ENCODE data around the gene NAPG. TPM values are rescaled to one million over a fixed set of nuclear protein-coding genes. Genes with fewer than 3 reads are reported as not detected.

The NAPG gene
- total RNA-seq, 1 experiment from 2014 or later, result 28.0 TPM

- no TSS peak for BruUV-seq (replicated peaks)
- RAD21 ChIA-PET (ENCODE audit: low non-redundant PET in 1 of 2, low total read pairs in 2 of 2, uncharacterized antibody in 2 of 2, unreplicated experiment in 2 of 2), result no interaction called here
- no peak overlapping the region for H2AFZ ChIP-seq (ENCODE audit: low read depth, low read length, poor library complexity, severe bottlenecking)
- intact Hi-C loops (cut with micrococcal nuclease), result no loop called here
- H3K9me2 ChIP-seq (ENCODE audit: insufficient read depth), result no peaks in the 10 kb centered on the region
- no peak overlapping the region for H3K4me2 ChIP-seq (ENCODE audit: low read length)
- H3K79me2 ChIP-seq (ENCODE audit: insufficient read depth, low read length), result no peaks in the 10 kb centered on the region
- no peaks in the 10 kb centered on the region for H3K27me3 ChIP-seq (ENCODE audit: insufficient read depth, low read length)
- H3K4me3 ChIP-seq (replicated peaks in 1 of 2; ENCODE audit: low read depth in 1 of 2, low read length in 2 of 2), result no peak overlapping the region
- ATAC-seq, result no peak
- no peak overlapping the region for H3K9ac ChIP-seq (ENCODE audit: low read length)
- no peak for DNase-seq (ENCODE audit: low read depth, low spot score)
- H4K20me1 ChIP-seq (ENCODE audit: insufficient read depth), result no peaks in the 10 kb centered on the region
- peaks cover 1 to 3% of the 10 kb centered on the region in 2 experiments; a peak in 1 of 4 replicates for H3K36me3 ChIP-seq (ENCODE audit: control insufficient read depth in 1 of 2, insufficient read depth in 2 of 2, low read length in 2 of 2)
- no peaks in the 10 kb centered on the region for H3K9me3 ChIP-seq (ENCODE audit: control insufficient read depth in 1 of 2, insufficient read depth in 1 of 2, low read depth in 1 of 2, low read length in 2 of 2)
- POLR2A ChIA-PET, result no interaction called here
- TF ChIP-seq CEBPB (IDR thresholded peaks at IDR 0.05; ENCODE audit: low read depth) (no peak), ATF3 (IDR thresholded peaks at IDR 0.05) (no peak), SP1 (IDR thresholded peaks at IDR 0.05; ENCODE audit: low read depth) (no peak), RAD21 (IDR thresholded peaks at IDR 0.05; ENCODE audit: low read depth) (no peak), ZFX (IDR thresholded peaks at IDR 0.05) (no peak)
- no peak overlapping the region for H3K27ac ChIP-seq (ENCODE audit: low read depth, low read length)
- CTCF ChIA-PET, result interaction anchor here (3.5 kb wide), 1 partner anchor 595 kb away, joined by 34 read pairs; no protein-coding TSS in a partner anchor
- no peaks in the 10 kb centered on the region for H3K4me1 ChIP-seq (ENCODE audit: control insufficient read depth in 1 of 2, insufficient read depth in 2 of 2, low read length in 2 of 2)
These were observed 33.1 kb downstream of the NAPG start for GRCh38 chr18:10558967-10559298.

- H3K4me3 ChIP-seq (replicated peaks in 1 of 2; ENCODE audit: low read depth in 1 of 2, low read length in 2 of 2), result no peak overlapping the region
- H3K4me2 ChIP-seq (ENCODE audit: low read length), result no peak overlapping the region
- no peaks in the 10 kb centered on the region for H3K4me1 ChIP-seq (ENCODE audit: control insufficient read depth in 1 of 2, insufficient read depth in 2 of 2, low read length in 2 of 2)
- intact Hi-C loops (cut with micrococcal nuclease), result loop anchor here (1.0 to 5.0 kb wide), 5 partner anchors 152 to 992 kb away; no protein-coding TSS in a partner anchor
- no peaks in the 10 kb centered on the region for H3K79me2 ChIP-seq (ENCODE audit: insufficient read depth, low read length)
- ChIA-PET RAD21 (ENCODE audit: low non-redundant PET in 1 of 2, low total read pairs in 2 of 2, uncharacterized antibody in 2 of 2, unreplicated experiment in 2 of 2) (interaction anchor here in 1 of 2 experiments (0.7 kb wide), 1 partner anchor 138 kb away, joined by 4 read pairs; no protein-coding TSS in a partner anchor), CTCF (interaction anchor here (0.7 to 3.5 kb wide), 12 partner anchors 11 to 993 kb away, joined by 3 to 34 read pairs (median 4); no protein-coding TSS in a partner anchor), POLR2A (no interaction called here)
- no peak overlapping the region for H3K27ac ChIP-seq (ENCODE audit: low read depth, low read length)
- no peaks in the 10 kb centered on the region for H3K9me3 ChIP-seq (ENCODE audit: control insufficient read depth in 1 of 2, insufficient read depth in 1 of 2, low read depth in 1 of 2, low read length in 2 of 2)
- no peak overlapping the region for H2AFZ ChIP-seq (ENCODE audit: low read depth, low read length, poor library complexity, severe bottlenecking)
- BruUV-seq (replicated peaks), result no TSS peak
- DNase-seq (ENCODE audit: low read depth, low spot score), result no peak
- no peaks in the 10 kb centered on the region for H4K20me1 ChIP-seq (ENCODE audit: insufficient read depth)
- H3K36me3 ChIP-seq (ENCODE audit: control insufficient read depth in 1 of 2, insufficient read depth in 2 of 2, low read length in 2 of 2), result no peaks in the 10 kb centered on the region
- no peak overlapping the region for H3K9ac ChIP-seq (ENCODE audit: low read length)
- peak; percentile 44 for ATAC-seq
- no peaks in the 10 kb centered on the region for H3K9me2 ChIP-seq (ENCODE audit: insufficient read depth)
- no peaks in the 10 kb centered on the region for H3K27me3 ChIP-seq (ENCODE audit: insufficient read depth, low read length)
- no peak for TF ChIP-seq CTCF (IDR thresholded peaks at IDR 0.05 in 2 of 3, conservative IDR thresholded peaks at IDR 0.05 in 1 of 3; ENCODE audit: borderline replicate concordance in 1 of 3, insufficient read depth in 1 of 3, low read depth in 2 of 3, low read length in 2 of 3)
- TF ChIP-seq SRF (IDR thresholded peaks at IDR 0.05; ENCODE audit: low read depth), result no peak
- no peak for TF ChIP-seq TCF7L2 (IDR thresholded peaks at IDR 0.05; ENCODE audit: borderline replicate concordance, extremely low read depth, insufficient read depth, insufficient read length)
- TF ChIP-seq JUND (IDR thresholded peaks at IDR 0.05), result no peak
- no peak for TF ChIP-seq ZNF274 (IDR thresholded peaks at IDR 0.05; ENCODE audit: low read depth, low read length)
- TF ChIP-seq RAD21 (IDR thresholded peaks at IDR 0.05; ENCODE audit: low read depth), result no peak
- no peak for TF ChIP-seq ELF1 (IDR thresholded peaks at IDR 0.05; ENCODE audit: borderline replicate concordance, low read depth)
These were observed 34.0 kb downstream of the NAPG start for GRCh38 chr18:10559553-10560451.

All from HCT116 (cell line).